Keratinocyte (primary cell): Measurements from ENCODE around the gene FGFBP2. TPM values are rescaled to one million over a fixed set of nuclear protein-coding genes. Genes with fewer than 3 reads are reported as not detected.

Source experiments
- DNase-seq: peaks from one replicate; pipeline ENCODE4 v3.0.0-alpha.2; 2011; ENCODE audit warnings: low read depth, missing footprints, low spot score
- FAIRE-seq: peaks from 2 replicates; lab custom pipeline; 2011; peaks lifted over from hg19 to GRCh38; lab: Jason Lieb, UNC
- H2AFZ ChIP-seq: 2 replicates; pipeline ENCODE4 v1.6.0; 2012; ENCODE audit warnings: low read length, control low read depth, inconsistent platforms; ENCODE audit not compliant: control insufficient read depth
- H3K27ac ChIP-seq: 2 replicates; pipeline ENCODE4 v1.5.1; 2011; ENCODE audit warnings: low read length; ENCODE audit not compliant: control insufficient read depth, insufficient read depth
- H3K27me3 ChIP-seq: 3 replicates; pipeline ENCODE4 v1.6.0; 2011; ENCODE audit warnings: low read length; ENCODE audit not compliant: control insufficient read depth, insufficient read depth; ENCODE audit errors: extremely low read depth
- H3K36me3 ChIP-seq, 2 experiments: 2 replicates in 1 of 2; 3 replicates in 1 of 2; pipeline ENCODE4 v1.5.1; 2011; ENCODE audit warnings: low read length in 2 of 2, mild to moderate bottlenecking in 1 of 2; ENCODE audit not compliant: control insufficient read depth in 2 of 2, insufficient read depth in 2 of 2; ENCODE audit errors: extremely low read depth in 1 of 2
- H3K4me1 ChIP-seq: 3 replicates; pipeline ENCODE4 v1.5.1; 2011; ENCODE audit warnings: low read length; ENCODE audit not compliant: control insufficient read depth, insufficient read depth; ENCODE audit errors: extremely low read depth
- H3K4me2 ChIP-seq: 3 replicates; pipeline ENCODE4 v1.6.0; 2011; ENCODE audit warnings: low read depth, low read length; ENCODE audit not compliant: control insufficient read depth, insufficient read depth; ENCODE audit errors: extremely low read depth
- H3K4me3 ChIP-seq, 3 experiments: fragments of 200-600 bp in 1 of 3; sonication (generic) in 1 of 3; 2 replicates in 2 of 3; 3 replicates in 1 of 3; pipeline ENCODE4 v1.5.1; 2011 to 2016; ENCODE audit warnings: low read length in 3 of 3, mild to moderate bottlenecking in 3 of 3, control low read depth in 2 of 3, inconsistent platforms in 1 of 3, low read depth in 1 of 3, mixed read lengths in 1 of 3, mixed run types in 1 of 3, moderate library complexity in 1 of 3; ENCODE audit not compliant: control insufficient read depth in 2 of 3, insufficient read depth in 2 of 3; ENCODE audit errors: extremely low read depth in 1 of 3
- H3K79me2 ChIP-seq: 2 replicates; pipeline ENCODE4 v1.6.0; 2012; ENCODE audit warnings: low read length; ENCODE audit not compliant: control insufficient read depth, insufficient read depth
- H3K9ac ChIP-seq: 3 replicates; pipeline ENCODE4 v1.6.0; 2011; ENCODE audit warnings: low read length; ENCODE audit not compliant: control insufficient read depth, insufficient read depth; ENCODE audit errors: extremely low read depth
- H3K9me1 ChIP-seq: 3 replicates; pipeline ENCODE4 v1.6.0; 2011; ENCODE audit warnings: low read length; ENCODE audit not compliant: control insufficient read depth, insufficient read depth; ENCODE audit errors: extremely low read depth
- H3K9me3 ChIP-seq: 2 replicates; pipeline ENCODE4 v1.5.1; 2012; ENCODE audit warnings: low read depth, low read length; ENCODE audit not compliant: control insufficient read depth
- H4K20me1 ChIP-seq: 3 replicates; pipeline ENCODE4 v1.6.0; 2011; ENCODE audit warnings: low read length; ENCODE audit not compliant: control insufficient read depth, insufficient read depth; ENCODE audit errors: extremely low read depth
- CTCF ChIP-seq, 3 experiments: IDR thresholded peaks in 1 of 3; conservative IDR thresholded peaks in 1 of 3; optimal IDR thresholded peaks in 1 of 3; 2 replicates in 2 of 3; 3 replicates in 1 of 3; pipeline versions ENCODE3 to v1.5.1; 2011; ENCODE audit warnings: low read length in 3 of 3, mild to moderate bottlenecking in 3 of 3, moderate library complexity in 2 of 3, control low read depth in 1 of 3, inconsistent platforms in 1 of 3; ENCODE audit not compliant: insufficient read depth in 2 of 3; ENCODE audit errors: extremely low read depth in 1 of 3
- EZH2 ChIP-seq: IDR thresholded peaks from one replicate; pipeline ENCODE4 v1.6.1; 2012; ENCODE audit warnings: inconsistent platforms, mild to moderate bottlenecking, low read length, moderate library complexity
- dilution Hi-C: fragments of 300-500 bp; cut with MboI; formaldehyde crosslinking; loops from one replicate; pipeline ENCODE4 v1.7.0; 2020; ENCODE audit warnings: low sequenced_read_pairs; ENCODE audit not compliant: extremely low pct_ligation_motif_present
- polyA plus RNA-seq, 5 experiments: library from polyadenylated mRNA; depleted of rRNA in 3 of 5; stranded (reverse) in 3 of 5; stranded (forward) in 1 of 5; unstranded in 1 of 5; fragments of >200 nt; gene quantifications; 1 replicate in 1 of 5; 2 replicates in 3 of 5; 3 replicates in 1 of 5; pipeline versions ENCODE4 v1.2.1 to v1.2.3, GENCODE V29; 2011 to 2012; ENCODE audit warnings: missing spikeins in 2 of 5, low read depth in 1 of 5, low replicate concordance in 1 of 5

The FGFBP2 gene
- polyA plus RNA-seq, 1 donor (not counting 4 experiments of a cell fraction or from before 2014, with no cell fraction given), result not detected

GRCh38 chr4:15989424-15989823 is 26.4 kb upstream of the FGFBP2 start:
- H2AFZ ChIP-seq, result no peak overlapping the region
- no peak overlapping the region for H3K27ac ChIP-seq
- H3K4me2 ChIP-seq, result no peak overlapping the region
- H3K9ac ChIP-seq, result no peak overlapping the region
- FAIRE-seq, result no peak
- no peaks in the 10 kb centered on the region for H3K36me3 ChIP-seq
- TF ChIP-seq EZH2 (no peak), CTCF (optimal IDR thresholded peaks at IDR 0.05 in 1 of 3, IDR thresholded peaks at IDR 0.05 in 1 of 3, conservative IDR thresholded peaks at IDR 0.05 in 1 of 3; ENCODE audit: extremely low read depth in 1 of 3, insufficient read depth in 2 of 3, low read length in 3 of 3) (no peak)
- H3K9me3 ChIP-seq, result no peaks in the 10 kb centered on the region
- no peak for DNase-seq
- no peak overlapping the region for H3K4me3 ChIP-seq
- no peaks in the 10 kb centered on the region for H3K79me2 ChIP-seq
- no peaks in the 10 kb centered on the region for H3K9me1 ChIP-seq
- H4K20me1 ChIP-seq, result no peaks in the 10 kb centered on the region
- H3K27me3 ChIP-seq, result peaks cover 16% of the 10 kb centered on the region
- dilution Hi-C loops, result no loop called here
- no peaks in the 10 kb centered on the region for H3K4me1 ChIP-seq

- Histone ChIP-seq H3K36me3 (no peaks in the 10 kb centered on the region), H3K4me3 (no peak overlapping the region)
- TF ChIP-seq CTCF (optimal IDR thresholded peaks at IDR 0.05 in 1 of 3, IDR thresholded peaks at IDR 0.05 in 1 of 3, conservative IDR thresholded peaks at IDR 0.05 in 1 of 3; ENCODE audit: extremely low read depth in 1 of 3, insufficient read depth in 2 of 3, low read length in 3 of 3) (no peak), EZH2 (no peak)
Observed at GRCh38 chr4:15988222-15988621, 25.2 kb upstream of the FGFBP2 start.

More at GRCh38 chr4:15988222-15988621, 25.2 kb upstream of the FGFBP2 start:
- DNase-seq (no peak), FAIRE-seq (no peak)
- Histone ChIP-seq H3K27me3 (peaks cover 18% of the 10 kb centered on the region), H3K4me2 (no peak overlapping the region), H3K9me1 (no peaks in the 10 kb centered on the region), H3K9ac (no peak overlapping the region), H3K9me3 (no peaks in the 10 kb centered on the region), H3K79me2 (no peaks in the 10 kb centered on the region), H4K20me1 (no peaks in the 10 kb centered on the region), H3K27ac (no peak overlapping the region), H3K4me1 (no peaks in the 10 kb centered on the region), H2AFZ (no peak overlapping the region)
- dilution Hi-C loops, result no loop called here
